NCI-H1930 (cell line): Measurements from ENCODE around the gene PARM1.

Experiments used
- DNase-seq, 2 experiments: peaks; one replicate each; lab custom pipeline; 2025; lab: John Stamatoyannopoulos, UW

PARM1 gene

GRCh38 chr4:74942251-74942917 is 9.5 kb downstream of the PARM1 start:
- no peak for DNase-seq

- no peak for DNase-seq
These were observed 10.0 kb downstream of the PARM1 start for GRCh38 chr4:74942918-74943253.

GRCh38 chr4:74944354-74944793 is 11.5 kb downstream of the PARM1 start:
- no peak for DNase-seq

GRCh38 chr4:74946196-74946595 is 13.3 kb downstream of the PARM1 start:
- no peak for DNase-seq

- no peak for DNase-seq
These were observed 14.9 kb downstream of the PARM1 start for GRCh38 chr4:74947798-74948197.

GRCh38 chr4:74948236-74948635 is 15.3 kb downstream of the PARM1 start:
- no peak for DNase-seq

GRCh38 chr4:74950200-74950599 is 17.3 kb downstream of the PARM1 start:
- DNase-seq, result no peak

GRCh38 chr4:74950882-74951281 is 18.0 kb downstream of the PARM1 start:
- DNase-seq, result no peak

GRCh38 chr4:74953647-74954046 is 20.7 kb downstream of the PARM1 start:
- DNase-seq, result no peak

GRCh38 chr4:74958881-74959280 is 26.0 kb downstream of the PARM1 start:
- no peak for DNase-seq

GRCh38 chr4:74961230-74961629 is 28.3 kb downstream of the PARM1 start:
- no peak for DNase-seq

GRCh38 chr4:74962584-74962983 is 29.7 kb downstream of the PARM1 start:
- no peak for DNase-seq

GRCh38 chr4:74964311-74964710 is 31.4 kb downstream of the PARM1 start:
- DNase-seq, result no peak

- DNase-seq, result no peak
These were observed 34.4 kb downstream of the PARM1 start for GRCh38 chr4:74967324-74967723.

GRCh38 chr4:74968456-74969164 is 35.7 kb downstream of the PARM1 start:
- no peak for DNase-seq

GRCh38 chr4:74969507-74970474 is 36.9 kb downstream of the PARM1 start:
- DNase-seq, result no peak

- no peak for DNase-seq
These were observed 37.7 kb downstream of the PARM1 start for GRCh38 chr4:74970577-74970976.

GRCh38 chr4:74971862-74972261 is 38.9 kb downstream of the PARM1 start:
- no peak for DNase-seq

- DNase-seq, result no peak
These were observed 42.2 kb downstream of the PARM1 start for GRCh38 chr4:74975082-74975481.

GRCh38 chr4:74975848-74976824 is 43.2 kb downstream of the PARM1 start:
- no peak for DNase-seq

- no peak for DNase-seq
These were observed 49.8 kb downstream of the PARM1 start for GRCh38 chr4:74982546-74983252.
